ENCODE measurements around the gene MAPK10. TPM values are rescaled to one million over a fixed set of nuclear protein-coding genes. Genes with fewer than 3 reads are reported as not detected.
A peak's percentile ranks its signal among the peaks of the same experiment; 100 is the strongest.

Gene MAPK10
- total and polyA plus RNA-seq, 9 of the 15 experiments (the other 6 are each of a cell fraction or from before 2014, with no cell fraction given), result 0.10 to 0.53 (median 0.18) TPM; not detected in 4

DNA sequence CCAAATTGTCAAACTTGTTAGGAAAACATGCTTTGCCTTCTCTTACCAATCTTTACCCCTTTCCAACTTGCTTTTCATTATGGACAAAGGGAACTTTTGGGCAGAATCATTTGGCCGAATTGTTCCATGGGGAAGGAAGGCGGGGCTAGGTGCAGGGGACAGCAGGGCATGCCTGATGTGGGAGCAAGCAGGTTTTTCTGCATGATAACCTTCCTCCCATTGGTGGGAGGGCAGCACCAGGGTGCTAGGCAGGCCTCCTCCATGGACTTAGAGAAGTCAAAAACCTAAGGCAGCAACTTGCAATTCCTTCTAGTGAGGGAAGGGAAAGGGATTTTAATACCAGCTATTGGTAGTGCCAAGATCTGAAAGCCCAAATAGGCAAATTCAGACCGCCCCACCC is 260.5 kb downstream of the MAPK10 start (continued):
- TF ChIP-seq FOXP4 (CRISPR knock-in tag; IDR thresholded peaks at IDR 0.05; ENCODE audit: borderline replicate concordance), result no peak

GRCh38 chr4:86098691-86099090 is 261.2 kb downstream of the MAPK10 start:
- H3K9me1 ChIP-seq (ENCODE audit: control insufficient read depth, insufficient read depth, low read length), result no peaks in the 10 kb centered on the region
- no peaks in the 10 kb centered on the region for H3K79me2 ChIP-seq (ENCODE audit: control insufficient read depth, insufficient read depth, low read length)
- no peaks in the 10 kb centered on the region for H3K9me3 ChIP-seq (replicated peaks; ENCODE audit: control insufficient read depth, insufficient read depth, low read depth, low read length)
- no peak overlapping the region for H3K4me3 ChIP-seq
- intact Hi-C loops (cut with micrococcal nuclease), result no loop called here
- H3K4me1 ChIP-seq (replicated peaks in 1 of 2; ENCODE audit: control insufficient read depth in 2 of 2, insufficient read depth in 2 of 2, low read length in 2 of 2), result no peaks in the 10 kb centered on the region
- peak overlapping the region; percentile 3; the same call in 1 of the 3 replicates for H3K27ac ChIP-seq (ENCODE audit: extremely low read depth, low read depth, low read length)
- H3K4me2 ChIP-seq (ENCODE audit: insufficient read depth, low read length), result no peak overlapping the region
- H3K36me3 ChIP-seq (ENCODE audit: control insufficient read depth, insufficient read depth, low read length), result no peaks in the 10 kb centered on the region
- H4K20me1 ChIP-seq (replicated peaks; ENCODE audit: control insufficient read depth, insufficient read depth, low read length), result no peaks in the 10 kb centered on the region
- no peaks in the 10 kb centered on the region for H3K27me3 ChIP-seq (ENCODE audit: control insufficient read depth in 2 of 2, insufficient read depth in 2 of 2, low read length in 2 of 2)
- H3K9ac ChIP-seq (ENCODE audit: insufficient read depth in 1 of 2, low read depth in 2 of 2, low read length in 2 of 2), result no peak overlapping the region
- 11% methylated on average over 3 of the region's 3 CpGs for WGBS (ENCODE audit: insufficient coverage, low coverage, missing lambda C conversion rate)
- H2AFZ ChIP-seq (ENCODE audit: low read depth, low read length), result peak overlapping the region; percentile 62
- ATAC-seq, result no peak
- ChIA-PET CTCF (ENCODE audit: low intra/inter-chr PET ratio) (no interaction called here), POLR2A (no interaction called here)
- BruUV-seq (replicated peaks), result no TSS peak
- in situ Hi-C loops (cut with MboI), result no loop called here
- DNase-seq (ENCODE audit: extremely low read depth in 1 of 4, low spot score in 3 of 4), result no peak
- no peak for FAIRE-seq
- TF ChIP-seq ZBTB43 (CRISPR knock-in tag; IDR thresholded peaks at IDR 0.05) (no peak), GATAD2B (IDR thresholded peaks at IDR 0.05; ENCODE audit: borderline replicate concordance) (no peak), ZNF318 (IDR thresholded peaks at IDR 0.05; ENCODE audit: borderline replicate concordance in 1 of 2, low read depth in 1 of 2) (no peak), TEAD4 (IDR thresholded peaks at IDR 0.05; ENCODE audit: low read length) (no peak), TEAD4 (CRISPR knock-in tag; IDR thresholded peaks at IDR 0.05; ENCODE audit: borderline replicate concordance) (no peak), ZNF140 (CRISPR knock-in tag; IDR thresholded peaks at IDR 0.05) (no peak), TRIM24 (IDR thresholded peaks at IDR 0.05) (no peak), ASH1L (IDR thresholded peaks at IDR 0.05; ENCODE audit: borderline replicate concordance, low read depth, partially characterized antibody) (no peak), SNIP1 (IDR thresholded peaks at IDR 0.05; ENCODE audit: low read depth) (no peak)
